OCI-LY3 (cell line): ENCODE measurements around the gene HNRNPA1.

ENCODE experiments used
- CTCF ChIP-seq: fragments of 200-600, 300-600 bp; sonication (generic); IDR thresholded peaks from 2 replicates; pipeline ENCODE4 v1.5.1; 2014; ENCODE audit warnings: antibody characterized with exemption, low read length, low read depth
- EZH2phosphoT487 ChIP-seq: fragments of 200-600 bp; shearing (Covaris generic); IDR thresholded peaks from 2 replicates; pipeline ENCODE4 v1.6.1; 2018; ENCODE audit warnings: antibody characterized with exemption, mixed run types, low read depth

- TF ChIP-seq CTCF, result no peak
- TF ChIP-seq EZH2phosphoT487, result no peak
These were observed 22.3 kb upstream of the HNRNPA1 start for GRCh38 chr12:54258201-54258681.
